GM18498 (cell line): ENCODE data around the gene SIN3B.

Experiments used
- ATAC-seq: cut with Tn5 transposase; IDR thresholded peaks from one replicate; pipeline ENCODE4 v1.9.1; 2021; ENCODE audit warnings: mild to moderate bottlenecking, moderate library complexity; ENCODE audit not compliant: unreplicated experiment

Gene SIN3B

DNA sequence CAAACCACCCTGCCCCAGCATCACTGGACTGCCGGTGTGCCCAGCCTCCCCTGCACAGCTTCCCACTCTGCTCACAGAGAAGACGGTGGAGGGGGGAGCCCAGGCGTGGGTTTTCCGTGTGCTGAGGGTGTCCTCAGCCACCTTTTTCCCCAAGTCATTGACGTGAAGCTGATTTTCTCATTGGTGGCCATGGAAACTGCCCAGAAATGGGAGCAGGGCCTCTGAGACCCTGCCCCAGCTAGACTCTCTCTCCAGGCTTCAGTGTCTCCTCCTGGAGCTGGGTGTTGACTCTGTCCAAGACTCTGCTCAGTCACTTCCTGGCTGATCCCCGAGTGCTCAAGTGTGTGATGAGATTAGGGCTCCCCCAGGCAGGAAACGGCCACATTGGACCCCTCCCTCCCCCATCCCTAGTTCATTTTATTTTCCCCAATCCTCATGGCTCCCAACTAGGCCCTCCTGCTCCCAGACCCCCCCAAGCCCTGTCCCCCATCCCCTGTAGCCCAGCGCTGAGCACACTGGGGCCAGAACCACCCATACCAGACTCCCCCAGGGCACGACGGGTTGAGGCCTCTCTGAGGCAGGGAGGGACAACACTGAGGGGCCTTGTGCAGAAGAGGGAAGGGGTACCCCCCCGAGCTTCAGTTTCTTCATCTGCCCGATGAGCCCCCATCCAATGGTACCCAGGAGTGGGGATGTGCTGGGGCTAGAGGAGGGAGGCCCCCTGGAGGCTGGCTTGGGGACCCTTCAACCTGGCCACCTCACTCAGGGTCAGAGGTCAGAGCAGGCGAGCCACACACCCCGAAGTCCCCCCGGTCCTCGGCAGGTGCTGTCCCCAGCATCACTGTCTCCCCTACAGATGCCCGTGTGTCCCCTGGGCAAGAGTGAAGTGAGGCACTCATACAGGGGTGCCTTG is 58.4 kb downstream of the SIN3B start:
- ATAC-seq = no peak

DNA sequence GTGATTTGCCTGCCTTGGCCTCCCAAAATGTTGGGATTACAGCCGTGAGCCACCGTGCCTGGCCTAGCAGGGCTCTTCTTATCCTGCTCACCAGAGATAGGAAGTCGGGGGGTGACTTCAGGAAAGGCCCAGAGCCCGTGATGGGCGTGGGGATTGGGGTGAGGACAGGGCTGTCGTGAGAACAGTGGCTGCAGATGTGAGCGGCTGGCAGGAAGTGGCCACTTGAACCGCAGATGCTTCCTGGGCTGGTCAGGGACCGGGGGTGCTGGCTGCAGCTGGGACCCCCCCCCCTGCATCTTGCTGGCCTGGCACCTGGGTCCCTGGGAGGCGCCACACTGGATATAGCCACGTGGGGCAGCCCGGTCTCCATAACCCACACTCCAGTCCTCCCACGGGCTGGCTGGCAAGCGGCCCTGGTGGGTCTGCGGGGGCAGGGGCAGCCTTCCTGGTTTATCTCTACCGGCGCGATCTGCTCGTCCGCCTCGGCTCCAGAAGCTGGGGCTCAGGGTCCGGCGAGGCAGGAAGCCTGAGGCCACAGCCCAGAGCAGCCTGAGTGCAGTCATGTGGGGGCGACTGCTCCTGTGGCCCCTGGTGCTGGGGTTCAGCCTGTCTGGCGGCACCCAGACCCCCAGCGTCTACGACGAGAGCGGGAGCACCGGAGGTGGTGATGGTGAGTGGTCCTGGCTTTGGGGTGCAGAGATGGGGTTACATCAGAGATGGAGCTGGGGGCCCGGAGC is 59.6 kb downstream of the SIN3B start, which contains the start of gene F2RL3:
F2RL3 (plus strand) TSS at position 371 of the 737 bp plus-strand sequence; CDS start at position 562, 191 bp downstream.
- no peak for ATAC-seq

DNA sequence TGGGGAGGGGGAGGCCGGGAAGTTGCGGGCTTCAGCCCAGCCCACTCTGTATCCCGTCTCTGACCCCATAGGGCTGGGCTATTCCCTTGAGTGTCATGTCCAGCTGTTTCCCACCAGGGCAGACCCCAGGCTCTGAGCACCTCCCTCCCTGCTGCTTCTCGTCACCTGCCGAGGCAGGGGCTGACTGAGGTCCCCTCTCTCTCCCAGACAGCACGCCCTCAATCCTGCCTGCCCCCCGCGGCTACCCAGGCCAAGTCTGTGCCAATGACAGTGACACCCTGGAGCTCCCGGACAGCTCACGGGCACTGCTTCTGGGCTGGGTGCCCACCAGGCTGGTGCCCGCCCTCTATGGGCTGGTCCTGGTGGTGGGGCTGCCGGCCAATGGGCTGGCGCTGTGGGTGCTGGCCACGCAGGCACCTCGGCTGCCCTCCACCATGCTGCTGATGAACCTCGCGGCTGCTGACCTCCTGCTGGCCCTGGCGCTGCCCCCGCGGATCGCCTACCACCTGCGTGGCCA is 60.2 kb downstream of the SIN3B start:
- no peak for ATAC-seq

DNA sequence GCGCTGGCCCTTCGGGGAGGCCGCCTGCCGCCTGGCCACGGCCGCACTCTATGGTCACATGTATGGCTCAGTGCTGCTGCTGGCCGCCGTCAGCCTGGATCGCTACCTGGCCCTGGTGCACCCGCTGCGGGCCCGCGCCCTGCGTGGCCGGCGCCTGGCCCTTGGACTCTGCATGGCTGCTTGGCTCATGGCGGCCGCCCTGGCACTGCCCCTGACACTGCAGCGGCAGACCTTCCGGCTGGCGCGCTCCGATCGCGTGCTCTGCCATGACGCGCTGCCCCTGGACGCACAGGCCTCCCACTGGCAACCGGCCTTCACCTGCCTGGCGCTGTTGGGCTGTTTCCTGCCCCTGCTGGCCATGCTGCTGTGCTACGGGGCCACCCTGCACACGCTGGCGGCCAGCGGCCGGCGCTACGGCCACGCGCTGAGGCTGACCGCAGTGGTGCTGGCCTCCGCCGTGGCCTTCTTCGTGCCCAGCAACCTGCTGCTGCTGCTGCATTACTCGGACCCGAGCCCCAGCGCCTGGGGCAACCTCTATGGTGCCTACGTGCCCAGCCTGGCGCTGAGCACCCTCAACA is 60.8 kb downstream of the SIN3B start:
- ATAC-seq = no peak

DNA sequence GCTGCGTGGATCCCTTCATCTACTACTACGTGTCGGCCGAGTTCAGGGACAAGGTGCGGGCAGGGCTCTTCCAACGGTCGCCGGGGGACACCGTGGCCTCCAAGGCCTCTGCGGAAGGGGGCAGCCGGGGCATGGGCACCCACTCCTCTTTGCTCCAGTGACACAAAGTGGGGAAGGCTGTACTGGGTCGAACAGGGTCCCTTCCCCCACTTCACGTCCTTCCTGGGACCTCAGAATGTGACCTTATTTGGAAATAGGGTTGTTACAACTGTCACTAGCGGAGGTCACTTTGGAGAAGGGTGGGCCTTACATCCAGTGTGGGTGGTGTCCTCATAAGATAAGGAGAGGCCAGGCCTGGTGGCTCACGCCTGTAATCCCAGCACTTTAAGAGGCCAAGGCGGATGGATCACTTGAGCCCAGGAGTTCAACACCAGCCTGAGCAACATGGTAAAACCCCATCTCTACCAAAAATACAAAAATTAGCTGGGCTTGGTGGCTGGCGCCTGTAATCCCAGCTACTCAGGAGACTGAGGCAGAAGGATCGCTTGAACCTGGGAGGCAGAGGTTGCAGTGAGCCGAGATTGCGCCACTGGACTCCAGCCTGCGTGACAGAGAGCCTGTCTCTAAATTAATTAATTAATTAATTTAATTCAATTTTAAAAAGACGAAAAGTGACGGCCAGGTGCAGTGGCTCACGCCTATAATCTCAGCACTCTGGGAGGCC is 61.4 kb downstream of the SIN3B start:
- ATAC-seq = no peak

DNA sequence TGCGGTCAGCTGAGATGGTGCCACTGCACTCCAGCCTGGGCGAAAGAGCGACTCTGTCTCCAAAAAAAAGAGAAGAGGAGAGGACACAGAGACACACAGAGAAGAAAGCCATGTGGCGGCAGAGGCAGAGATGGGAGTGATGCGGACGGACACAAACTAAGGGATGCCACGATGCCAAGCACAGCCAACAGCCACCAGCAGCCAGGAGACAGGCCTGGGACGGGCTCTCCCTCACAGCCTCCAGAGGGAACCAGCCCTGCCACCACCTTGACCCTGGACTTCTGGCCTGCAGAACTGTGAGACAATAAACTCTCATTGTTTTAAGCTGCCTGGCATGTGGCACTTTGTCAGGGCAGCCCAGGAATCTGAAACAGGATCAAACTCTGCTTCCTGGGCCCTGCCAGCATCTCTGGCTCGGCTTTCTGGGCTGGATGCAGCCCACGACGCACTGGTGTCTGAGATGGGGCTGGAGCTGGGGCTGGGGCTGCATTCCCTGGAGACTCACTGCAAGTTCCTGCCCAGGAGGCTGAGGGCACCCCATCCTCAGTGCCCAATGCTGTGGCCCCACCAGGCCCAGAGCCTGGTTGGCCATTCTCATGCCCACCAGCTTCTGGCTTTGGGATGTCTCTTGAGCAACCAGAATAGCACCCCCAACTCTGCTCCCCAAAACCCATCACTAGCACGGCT is 62.6 kb downstream of the SIN3B start:
- no peak for ATAC-seq

DNA sequence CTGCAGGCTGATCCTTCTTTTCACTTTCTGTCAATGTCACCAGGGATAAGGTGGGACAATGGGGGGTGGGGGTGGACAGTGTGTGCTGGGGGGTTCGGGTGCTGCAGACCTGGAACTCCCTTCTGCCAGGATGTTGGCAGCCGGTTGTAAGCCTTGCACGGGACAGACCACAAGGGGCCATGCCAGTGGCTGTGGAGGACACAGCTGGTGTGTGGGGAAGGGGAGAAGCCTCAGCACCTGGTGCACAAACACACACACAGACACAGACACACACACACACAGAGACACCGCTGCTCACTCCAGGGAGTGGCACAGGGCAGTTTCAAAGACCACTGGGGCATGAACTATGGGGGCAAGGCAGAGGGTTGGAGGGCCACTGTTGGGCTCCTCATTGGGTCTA is 63.2 kb downstream of the SIN3B start:
- ATAC-seq = no peak

DNA sequence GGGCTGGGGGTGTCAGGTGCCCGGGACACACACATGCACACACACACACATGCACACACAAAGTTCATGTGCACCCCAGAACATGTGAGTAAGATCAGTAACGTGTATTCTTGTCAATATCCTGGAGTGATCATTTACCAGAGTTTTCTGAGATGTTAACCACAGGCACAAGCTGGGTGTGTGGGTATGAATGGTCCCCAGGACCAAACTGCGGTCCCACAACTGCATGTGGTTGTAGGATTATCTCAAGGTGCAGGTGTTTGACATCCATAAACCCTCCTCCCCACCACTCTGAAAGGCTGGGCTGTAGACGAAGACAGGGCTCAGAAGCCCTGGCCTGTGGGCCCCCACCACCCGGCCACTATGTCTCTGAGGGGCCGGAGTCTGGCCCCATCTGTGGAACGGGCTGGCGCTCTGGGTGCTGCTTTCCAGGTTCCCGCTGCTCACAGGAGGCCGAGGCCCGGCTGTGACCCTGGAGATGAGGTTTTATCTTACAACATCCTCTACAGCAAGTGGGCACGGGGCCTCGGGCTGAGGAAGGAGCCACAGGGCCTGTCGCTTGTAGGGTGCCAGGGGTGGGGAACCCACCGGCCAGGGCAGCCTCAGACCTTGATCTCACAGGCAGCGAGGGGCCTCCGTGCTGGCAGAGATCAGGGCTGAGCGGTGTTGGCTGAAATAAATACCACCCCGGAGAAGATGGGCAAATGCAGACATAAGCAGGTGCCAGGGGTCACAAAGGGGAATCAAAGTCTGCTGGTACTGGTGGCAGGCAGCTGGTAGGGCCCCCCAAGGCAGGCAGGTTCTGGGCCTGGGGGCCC is 63.9 kb downstream of the SIN3B start:
- no peak for ATAC-seq

DNA sequence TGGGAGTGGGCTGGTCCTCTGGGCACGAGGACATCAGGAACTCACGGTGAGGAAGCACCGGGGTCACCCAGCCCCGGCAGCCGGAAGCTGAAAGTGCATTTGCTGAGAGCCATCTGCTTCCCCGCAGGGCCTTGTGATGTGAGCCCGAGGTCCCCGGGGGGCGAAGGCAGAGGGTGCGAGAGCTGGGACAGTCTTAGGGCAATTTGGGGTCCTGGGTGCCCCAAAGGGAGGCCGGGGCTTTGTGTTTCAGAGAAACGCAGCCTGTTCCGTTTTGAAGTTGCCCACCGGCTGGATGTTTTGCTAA is 64.4 kb downstream of the SIN3B start:
- no peak for ATAC-seq

DNA sequence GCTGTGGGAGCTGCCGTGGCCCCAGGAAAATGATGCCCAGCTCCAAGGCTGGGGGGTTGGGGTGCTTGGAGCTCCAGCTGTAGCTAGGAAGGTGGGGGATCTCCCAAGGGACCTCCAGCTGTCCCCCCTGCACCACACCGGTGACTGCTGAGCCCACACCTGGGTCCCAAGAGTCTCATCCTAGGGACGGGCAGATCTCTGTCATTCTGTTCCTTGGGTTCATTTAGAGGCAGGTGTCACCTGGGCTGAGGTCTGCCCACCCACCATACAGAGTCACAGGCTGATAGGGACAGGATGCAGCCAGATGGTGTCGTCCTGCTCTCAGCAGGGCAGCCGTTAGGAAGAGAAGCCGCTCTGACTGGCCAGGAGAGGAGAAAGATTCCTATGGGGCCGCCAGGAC is 64.9 kb downstream of the SIN3B start:
- ATAC-seq = no peak

DNA sequence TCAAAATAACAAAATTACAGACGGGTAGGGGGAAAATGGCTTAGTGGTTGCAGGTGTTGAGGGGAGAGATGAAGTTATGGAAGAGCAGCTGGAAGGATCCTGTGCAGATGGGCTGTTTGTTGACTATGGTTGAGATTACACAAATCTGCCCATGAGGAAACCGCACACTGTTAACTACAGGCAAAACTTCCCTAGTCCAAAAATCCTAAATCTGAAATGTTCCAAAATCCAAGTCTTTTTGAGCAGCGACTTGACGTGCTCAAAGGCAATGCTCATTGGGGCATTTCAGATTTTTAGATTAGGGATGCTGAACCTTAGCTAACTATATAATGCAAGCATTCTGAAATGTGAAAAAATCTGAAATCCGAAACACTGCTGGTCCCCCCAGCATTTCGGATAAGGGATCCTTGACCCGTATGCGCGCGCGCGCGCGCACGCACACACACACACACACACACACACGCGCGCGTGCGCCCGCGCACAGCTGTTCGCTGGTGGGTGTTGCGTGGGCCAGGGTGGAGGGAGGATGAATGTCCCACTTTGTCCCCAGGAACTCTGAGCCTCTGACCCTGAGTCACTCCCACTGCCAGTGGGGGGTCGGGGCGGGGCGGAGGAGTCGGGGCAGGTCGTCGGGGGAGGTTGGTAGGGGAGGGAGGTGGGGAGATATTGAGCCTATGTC is 66.4 kb downstream of the SIN3B start:
- no peak for ATAC-seq

DNA sequence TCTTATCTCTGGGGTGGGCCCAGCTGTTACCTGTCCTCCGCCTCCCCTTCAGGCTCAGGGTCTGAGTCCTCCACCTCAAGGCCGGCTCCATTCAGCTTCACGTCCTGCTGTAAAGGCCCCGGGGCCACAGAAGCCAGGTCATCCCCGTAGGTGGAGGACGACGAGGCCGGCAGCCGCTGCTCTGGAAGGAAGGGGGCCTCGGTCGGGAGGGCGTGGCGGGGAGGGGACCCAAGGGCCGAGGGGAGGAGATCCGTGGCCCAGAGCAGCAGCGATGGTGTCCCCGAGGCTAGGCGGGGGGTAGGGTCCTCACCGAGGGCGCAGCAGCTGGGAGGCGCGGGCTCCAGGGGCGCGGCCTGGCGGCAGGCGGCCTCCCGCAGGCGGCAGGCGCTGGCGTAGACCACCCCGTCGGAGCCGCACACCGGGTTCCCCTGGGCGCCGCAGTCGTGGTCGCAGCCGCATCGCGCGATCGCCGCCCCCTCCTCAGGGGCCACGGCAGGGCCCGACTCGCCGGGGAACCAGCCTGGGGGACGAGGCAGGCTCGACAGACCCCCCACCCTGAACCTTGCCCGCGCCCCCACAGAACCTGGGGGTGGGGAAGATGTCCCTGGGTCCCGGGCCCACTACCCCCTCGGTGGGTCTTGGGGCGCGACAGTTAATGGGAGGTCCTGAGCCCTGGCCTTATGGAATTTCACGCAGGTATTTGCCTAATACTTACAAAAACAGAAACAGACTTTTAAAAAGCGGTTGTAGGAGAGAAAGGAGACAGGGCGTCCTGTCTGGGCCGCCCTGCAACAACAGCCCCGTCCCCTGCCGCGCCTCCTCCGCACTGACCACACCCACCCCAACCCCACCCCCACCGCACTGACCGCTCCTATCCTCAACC is 67.2 kb downstream of the SIN3B start:
- ATAC-seq = no peak

DNA sequence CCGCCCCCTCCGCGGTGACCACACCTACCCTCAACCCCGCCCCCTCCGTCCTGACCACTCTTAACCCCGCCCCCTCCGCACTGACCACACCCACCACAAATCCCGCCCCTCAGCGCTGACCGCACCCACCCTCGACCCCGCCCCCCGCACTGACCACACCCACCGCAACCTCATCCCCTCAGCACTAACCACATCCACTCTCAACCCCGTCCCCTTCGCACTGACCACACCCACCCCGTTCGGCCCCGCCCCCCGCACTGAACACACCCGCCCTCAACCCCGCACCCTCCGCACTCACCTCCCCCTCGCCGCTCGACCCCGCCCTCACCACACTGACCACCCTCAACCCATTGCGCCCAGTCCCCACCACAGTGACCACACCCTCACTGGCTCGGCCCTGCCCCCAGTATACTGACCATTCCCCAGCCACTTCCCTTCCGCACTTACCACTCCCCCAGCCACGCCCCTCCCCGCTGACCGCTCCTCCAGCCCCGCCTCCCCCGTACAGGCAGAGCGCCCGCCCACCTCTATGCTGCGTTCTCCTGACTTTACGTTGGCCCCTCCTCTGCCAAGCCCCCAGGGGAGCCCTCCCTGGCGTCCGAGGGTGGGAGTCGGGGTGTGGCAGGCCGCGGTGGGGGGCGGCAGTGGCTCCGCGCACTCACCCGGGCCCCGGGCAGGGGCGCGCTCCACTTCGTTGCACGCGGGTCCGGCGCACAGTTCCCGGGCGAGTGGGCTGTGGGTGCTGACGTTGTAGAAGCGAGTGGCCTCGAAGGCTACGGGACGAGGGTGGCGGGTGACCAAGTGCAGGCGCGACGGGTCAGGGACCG is 68.0 kb downstream of the SIN3B start:
- peak; percentile 66 for ATAC-seq

DNA sequence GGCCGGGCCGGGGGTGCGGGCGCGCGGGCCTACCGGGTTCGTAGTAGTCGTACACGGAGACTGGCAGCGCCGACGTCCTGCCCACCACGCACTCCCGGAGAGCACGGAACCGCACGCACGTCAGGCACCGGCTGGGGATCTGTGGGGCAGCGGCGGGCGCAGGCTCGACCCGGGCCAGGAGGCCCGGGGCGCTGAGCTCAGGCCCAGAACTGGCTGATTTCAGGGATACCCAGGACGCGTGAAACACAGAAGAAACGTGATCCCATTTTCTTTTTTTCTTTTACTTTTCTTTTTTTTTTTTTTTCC is 68.6 kb downstream of the SIN3B start:
- ATAC-seq = no peak

DNA sequence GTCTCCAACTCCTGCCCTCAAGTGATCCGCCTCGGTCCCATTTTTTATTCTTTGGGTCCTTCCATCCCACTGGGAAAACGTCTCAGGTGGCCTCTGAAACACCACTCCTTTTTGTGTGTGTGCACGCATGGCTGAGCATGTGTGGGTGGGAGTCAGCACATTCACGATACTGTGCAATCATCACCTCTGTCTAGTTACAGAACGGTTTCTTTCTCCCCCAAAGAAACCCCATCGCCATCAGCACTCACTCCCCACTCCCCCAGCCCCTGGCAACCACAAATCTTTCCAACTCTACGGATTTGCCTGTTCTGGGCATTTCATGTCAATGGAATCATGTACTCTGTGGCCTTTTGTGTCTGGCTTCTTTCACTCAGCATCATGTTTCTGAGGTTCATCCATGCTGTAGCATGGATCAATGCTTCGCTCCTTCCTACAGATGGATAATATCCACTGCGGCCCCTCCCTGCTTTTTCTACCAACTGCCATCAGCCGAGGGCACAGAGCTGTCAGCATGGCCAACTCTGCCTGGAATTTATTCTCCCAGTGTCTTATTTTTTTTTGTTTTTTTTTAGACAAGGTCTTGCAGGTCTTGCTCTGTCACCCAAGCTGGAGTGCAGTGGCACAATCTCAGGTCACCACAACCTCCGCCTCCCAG is 69.3 kb downstream of the SIN3B start:
- ATAC-seq = no peak

DNA sequence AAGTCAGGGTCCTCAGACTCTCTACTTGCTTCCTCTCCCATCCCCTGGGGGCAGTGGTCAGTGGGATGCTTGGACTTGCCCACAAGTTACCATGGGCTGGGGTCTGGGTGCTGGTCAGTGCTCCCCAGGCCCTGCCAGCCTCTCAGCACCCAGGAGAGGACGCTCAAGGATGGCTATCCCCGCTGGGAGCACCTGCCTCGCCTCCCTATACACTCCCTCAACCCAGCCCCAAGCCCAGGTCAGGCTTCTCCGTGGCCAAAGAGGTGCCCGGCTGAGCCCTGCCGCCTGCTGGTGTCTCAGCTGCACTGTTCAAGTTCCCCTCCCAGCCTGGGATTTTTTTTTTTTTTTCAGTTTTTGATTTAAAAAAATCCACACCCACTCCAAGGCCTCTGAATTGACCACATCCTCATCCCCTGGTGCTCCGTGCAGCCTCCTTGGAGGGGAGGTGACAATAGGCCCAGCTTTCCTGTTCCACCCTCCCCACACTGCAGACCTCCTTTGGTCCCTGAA is 70.4 kb downstream of the SIN3B start:
- no peak for ATAC-seq
